Measurements from ENCODE around the gene TLX3.

TLX3 gene

DNA sequence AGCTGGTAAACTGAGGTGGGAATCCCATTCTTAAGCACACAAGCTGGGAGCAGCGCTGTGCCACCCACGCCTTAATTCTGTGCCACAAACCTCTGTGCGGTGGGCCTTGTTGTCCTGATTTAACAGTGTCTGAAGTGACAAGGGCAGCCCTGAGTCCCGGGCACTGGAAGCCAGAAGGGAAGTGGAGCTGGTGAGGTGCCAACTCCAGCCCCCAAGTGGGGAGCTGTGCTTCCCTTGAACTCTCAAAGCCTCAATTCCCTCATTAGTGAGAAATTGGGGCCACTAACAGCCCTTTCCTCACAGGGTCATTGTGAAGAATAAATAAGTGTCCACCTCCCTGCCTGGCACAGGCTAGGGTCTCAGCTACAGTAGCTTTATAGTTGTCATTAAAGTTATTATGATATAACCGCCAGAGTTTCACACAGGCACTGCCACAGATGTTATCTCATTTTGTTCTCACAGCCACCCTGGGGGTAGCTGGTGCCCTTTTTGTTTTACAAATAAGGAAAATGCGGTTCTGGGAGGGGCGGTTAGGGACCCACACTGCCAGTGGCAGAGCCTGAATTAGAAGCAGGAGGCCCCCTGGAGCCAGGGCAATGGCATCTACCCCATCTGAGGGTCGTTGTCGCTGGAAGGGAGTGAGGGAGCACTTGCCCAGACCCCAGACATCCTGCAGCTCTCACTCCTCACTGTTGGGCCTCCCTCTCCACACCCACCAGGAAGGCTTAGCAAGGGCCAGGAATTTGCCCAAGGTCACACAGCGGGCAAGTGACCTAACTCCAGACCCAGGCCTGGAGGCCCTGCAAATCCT lies 2.1 kb upstream of the TLX3 start:
- no peak for DNase-seq

DNA sequence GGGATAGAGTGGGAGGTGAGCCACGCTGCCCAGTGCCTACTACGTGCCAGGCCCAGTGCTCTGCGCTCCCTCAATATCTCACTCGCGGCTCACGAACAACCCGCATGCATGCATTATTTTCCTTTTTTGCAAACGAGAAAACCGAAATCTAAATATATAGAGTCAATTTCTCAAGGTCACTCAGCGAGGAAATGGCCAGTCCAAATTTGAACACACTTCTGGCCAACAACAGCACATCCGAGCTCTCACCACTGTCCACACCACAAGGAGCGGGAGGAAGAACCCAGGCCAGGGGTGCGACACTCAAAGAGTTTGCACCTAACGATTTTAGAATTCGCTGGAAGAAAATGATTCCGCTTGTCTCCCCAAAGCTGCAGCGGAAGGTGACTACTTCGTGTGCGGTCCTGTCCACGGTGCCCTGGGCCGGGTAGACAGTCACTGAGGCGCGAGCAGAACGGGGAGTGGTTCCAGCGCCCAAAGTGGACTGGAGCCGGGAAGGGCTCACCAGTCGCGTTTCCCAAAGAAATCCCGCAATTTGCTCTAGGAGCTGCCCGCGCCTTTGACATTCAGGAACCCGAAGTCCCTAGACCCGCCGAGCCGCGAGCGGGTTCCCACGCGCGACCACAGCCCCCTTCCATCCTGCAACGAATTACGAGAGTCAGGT lies 1.1 kb upstream of the TLX3 start:
- DNase-seq, result no peak

DNA sequence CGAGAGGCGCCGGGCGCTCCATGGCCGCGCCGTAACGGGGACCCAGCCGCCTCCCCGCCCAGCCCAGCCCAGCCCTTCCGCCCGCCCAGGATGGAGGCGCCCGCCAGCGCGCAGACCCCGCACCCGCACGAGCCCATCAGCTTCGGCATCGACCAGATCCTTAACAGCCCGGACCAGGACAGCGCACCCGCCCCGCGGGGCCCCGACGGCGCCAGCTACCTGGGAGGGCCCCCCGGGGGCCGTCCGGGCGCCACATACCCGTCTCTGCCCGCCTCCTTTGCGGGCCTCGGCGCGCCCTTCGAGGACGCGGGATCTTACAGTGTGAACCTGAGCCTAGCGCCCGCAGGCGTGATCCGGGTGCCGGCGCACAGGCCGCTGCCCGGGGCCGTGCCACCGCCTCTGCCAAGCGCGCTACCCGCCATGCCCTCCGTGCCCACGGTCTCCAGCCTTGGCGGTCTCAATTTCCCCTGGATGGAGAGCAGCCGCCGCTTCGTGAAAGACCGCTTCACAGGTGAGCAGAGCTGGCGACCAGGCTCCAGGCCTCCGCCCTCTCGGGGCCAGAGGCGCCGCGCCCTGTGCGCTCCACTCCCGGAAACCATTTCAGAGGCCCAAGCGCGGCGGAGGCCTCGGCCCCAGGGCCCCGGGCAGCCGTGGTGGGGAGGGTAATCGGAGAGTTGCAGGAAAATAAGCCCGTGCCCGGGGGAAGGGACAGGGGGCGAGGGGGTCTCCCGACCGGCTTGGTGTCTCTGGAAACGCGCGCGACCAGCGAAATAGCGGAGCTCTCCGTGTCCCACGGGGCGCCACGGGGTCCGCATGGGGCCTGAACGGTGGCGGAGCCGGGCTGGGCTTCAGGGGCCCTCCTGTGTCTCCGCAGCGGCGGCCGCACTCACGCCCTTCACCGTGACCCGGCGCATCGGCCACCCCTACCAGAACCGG lies 496 bp downstream of the TLX3 start:
- DNase-seq, result no peak

DNA sequence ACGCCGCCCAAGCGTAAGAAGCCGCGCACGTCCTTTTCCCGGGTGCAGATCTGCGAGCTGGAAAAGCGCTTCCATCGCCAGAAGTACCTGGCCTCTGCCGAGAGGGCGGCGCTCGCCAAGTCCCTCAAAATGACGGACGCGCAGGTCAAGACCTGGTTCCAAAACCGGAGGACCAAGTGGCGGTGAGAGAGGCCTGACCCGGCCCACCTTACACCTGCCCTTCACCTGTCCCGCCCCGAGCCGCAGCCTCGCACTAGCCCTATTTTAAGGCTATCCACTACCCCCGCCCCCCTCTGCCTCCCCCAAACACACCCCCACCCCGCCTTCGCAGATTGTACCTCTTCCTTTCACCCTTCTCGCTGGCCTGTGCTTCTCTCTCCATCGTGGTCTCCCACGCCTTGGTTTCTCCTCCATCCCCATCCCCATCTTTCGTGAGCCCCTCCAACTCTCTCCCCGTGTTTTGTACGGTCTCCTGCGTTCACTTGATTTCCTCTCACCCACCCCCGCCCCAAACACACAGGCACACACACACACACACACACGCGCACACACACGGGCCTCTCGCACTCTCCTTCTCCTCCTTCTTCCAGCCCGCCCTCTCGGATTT lies 1.3 kb downstream of the TLX3 start:
- no peak for DNase-seq

DNA sequence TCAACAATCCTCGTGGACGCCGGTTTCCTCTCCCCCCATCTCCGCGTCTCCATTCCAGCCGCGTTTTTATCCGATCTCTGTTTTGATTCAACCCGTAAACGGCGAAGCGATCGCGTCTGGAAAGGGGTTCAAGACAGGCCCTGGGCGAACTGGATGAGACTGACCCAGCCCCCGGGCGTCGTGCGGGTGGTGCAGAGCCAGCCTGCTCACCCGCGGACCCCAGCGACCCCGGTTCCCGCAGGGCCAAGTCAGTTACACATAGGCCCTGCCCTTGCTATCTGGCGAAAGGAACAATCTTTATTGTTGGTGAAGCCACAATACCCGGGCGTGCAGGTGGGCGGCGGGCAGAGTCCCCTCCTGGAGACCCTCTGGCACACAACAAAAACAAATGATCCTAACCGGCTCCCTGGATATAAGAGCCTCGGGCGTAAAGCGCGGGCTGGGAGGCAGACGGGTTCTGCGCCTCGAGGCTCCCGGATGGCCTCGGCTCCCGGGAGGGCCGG lies 1.8 kb downstream of the TLX3 start:
- DNase-seq, result no peak

DNA sequence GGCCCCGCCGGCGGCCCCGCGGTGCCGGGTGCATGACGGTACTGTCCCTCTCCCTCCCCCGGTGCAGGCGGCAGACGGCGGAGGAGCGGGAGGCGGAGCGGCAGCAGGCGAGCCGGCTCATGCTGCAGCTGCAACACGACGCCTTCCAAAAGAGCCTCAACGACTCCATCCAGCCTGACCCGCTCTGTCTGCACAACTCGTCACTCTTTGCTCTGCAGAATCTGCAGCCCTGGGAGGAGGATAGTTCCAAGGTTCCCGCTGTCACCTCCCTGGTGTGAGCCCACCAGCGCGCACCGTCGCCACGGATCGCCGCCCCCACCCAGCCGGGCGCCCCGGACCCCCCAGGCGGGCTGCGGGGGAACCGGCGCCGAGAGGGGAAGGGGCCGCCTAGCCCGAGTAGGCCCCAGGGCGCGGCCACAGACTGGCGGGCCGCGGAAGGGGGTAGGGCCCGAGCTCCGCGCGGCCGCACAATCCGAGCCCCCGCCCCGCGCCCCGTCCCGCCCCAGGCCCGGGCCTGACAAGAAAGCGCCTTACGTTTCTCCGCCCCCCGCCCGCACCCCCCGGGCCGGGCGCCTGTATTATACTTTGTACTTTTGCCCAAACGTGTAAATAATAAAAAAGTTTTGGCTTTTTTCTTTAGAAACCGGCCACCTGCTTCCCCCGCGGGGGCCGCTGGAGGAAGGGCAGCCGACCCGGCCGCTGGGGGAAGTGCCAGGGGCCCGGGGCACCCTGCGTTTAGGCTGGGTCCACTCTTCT lies 2.5 kb downstream of the TLX3 start:
- no peak for DNase-seq

DNA sequence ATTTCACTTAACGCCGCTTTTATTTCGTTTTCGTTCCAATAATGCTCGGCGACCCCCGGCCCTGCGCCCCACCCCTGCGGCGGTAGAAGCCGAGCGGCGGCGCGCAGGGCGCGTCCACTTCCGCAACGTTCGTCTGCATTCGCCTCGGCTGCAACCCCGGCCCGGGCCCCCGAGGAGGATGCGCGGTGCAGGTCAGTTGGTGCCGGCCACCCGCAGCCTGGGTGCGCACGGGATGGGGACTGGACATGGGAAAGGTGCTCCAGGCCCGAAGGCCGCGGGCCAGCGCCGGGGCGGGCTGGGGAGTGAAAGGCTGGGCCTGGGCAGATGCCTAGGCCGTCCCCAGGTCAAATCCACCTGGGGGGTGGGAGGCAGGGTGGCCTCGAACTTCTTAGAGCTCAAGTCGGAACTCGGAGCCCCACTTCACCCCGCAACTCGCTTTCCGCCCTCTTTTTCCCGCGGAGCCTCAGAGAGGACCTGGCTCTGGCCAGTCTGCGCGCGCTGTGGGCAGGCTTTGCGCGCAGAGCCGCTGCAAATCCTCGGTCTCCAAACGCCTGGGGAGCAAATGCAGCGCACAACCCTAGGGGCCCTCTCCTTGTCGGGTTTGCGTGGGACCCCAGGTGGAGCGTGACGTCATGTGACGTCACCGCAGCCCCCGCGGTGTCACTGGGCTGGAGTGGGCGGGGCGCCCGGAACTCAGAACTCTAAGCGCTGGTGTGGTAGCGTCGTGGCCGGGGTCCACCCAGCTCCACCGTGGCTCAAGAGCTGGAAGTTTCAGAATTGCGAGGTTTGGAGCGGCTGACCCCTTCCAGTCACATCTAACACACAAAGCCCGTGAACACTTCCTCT lies 3.3 kb downstream of the TLX3 start:
- no peak for DNase-seq

DNA sequence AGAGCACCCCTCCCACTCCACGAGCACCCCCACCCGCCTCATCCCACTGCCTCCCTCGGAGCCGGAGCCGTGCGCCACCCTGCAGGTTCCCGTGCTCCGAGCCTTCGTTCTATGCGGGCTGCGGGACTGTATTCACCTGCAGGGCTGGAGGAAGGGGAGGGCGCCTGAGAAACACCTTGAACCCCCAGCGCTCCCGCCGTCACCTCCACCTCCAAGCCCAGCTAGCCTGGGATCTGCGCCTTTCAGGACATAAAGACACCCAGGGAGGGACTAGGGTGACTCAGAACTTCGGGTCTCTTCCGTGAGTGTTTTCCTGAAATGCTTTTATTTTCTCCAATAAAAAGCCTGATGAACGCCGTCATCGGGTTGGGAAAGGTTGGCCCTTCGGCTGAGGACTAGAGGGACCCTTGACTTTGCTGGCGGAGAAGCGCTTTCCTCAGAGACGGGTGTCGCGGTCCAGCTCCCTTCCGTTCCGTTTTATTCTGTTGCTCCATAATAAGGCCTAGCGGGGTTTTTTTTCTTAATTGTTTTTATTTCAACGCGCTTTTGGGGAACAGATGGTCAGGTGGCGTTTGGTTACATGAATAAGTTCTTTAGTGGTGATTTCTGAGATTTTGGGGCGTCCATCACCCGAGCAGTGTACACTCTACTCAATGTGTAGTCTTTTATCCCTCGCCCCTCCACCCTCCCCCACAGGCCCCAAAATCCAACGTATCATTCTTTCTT lies 4.6 kb downstream of the TLX3 start:
- DNase-seq, result no peak

DNA sequence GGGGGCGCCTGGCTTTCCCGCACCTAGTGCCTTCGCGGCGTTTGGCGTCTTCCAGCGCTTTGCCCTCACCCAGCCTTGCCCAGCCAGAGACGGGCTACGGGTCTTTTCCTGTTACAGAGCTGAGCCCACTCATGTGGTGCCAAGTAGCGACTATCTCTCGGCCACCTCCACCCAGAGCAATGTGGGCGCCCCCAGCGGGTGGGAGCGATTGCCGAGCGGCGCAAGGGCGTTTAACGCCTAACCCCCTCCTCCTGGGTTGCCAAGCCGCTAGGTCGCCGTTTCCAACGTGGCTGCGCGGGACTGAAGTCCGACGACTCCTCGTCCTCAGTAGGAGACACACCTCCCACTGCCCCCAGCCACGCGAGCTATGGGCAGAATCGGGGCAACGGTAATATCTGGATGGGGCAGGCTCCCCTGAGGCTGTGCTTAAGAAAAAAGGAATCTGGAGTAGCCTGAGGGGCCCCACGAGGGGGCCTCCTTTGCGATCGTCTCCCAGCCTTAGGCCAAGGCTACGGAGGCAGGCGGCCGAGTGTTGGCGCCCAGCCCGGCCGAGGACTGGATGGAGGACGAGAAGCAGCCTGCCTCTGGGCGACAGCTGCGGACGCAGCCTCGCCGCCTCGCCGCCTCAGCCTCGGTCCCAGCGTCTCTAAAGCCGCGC lies 5.8 kb downstream of the TLX3 start:
- no peak for DNase-seq

DNA sequence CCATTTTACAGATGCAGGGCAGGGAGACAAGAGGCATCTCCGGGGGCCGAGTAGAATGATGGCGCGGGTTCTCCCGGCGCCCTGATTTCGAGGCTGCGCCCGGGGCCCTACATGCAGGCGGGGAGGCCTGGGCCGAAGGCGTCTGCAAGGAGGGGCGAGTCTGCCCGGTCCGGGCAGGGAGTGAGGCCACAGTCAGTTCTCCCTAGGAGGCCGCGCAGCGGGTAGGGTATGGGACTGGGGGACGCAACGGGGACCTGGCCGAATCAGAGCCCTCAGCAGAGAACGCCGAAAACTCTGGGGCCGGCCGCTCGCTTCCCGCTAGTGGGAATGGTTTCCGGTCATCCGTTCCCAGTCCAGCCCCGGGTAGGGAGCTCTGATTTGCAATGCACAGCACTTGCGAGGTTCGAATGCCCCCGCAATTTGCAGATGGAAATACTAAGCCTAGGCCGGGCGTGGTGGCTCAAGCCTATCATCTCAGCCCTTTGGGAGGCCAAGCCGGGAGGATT lies 6.4 kb downstream of the TLX3 start:
- DNase-seq, result no peak

DNA sequence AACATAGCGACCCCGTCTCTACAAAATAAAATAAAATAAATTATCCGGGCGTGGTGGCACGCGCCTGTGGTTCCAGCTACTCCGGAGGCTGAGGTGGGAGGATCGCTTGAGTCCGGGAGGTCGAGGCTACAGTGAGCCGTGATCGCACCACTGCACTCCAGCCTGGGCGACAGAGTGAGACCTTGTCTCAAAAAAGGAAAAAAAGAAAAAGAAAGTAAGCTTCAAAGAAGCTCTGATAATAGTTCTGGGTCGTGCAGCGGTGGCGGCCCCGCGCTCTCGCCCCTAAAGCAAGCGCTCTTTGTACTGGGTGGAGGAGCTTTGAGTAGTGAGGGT lies 6.8 kb downstream of the TLX3 start:
- DNase-seq, result no peak

DNA sequence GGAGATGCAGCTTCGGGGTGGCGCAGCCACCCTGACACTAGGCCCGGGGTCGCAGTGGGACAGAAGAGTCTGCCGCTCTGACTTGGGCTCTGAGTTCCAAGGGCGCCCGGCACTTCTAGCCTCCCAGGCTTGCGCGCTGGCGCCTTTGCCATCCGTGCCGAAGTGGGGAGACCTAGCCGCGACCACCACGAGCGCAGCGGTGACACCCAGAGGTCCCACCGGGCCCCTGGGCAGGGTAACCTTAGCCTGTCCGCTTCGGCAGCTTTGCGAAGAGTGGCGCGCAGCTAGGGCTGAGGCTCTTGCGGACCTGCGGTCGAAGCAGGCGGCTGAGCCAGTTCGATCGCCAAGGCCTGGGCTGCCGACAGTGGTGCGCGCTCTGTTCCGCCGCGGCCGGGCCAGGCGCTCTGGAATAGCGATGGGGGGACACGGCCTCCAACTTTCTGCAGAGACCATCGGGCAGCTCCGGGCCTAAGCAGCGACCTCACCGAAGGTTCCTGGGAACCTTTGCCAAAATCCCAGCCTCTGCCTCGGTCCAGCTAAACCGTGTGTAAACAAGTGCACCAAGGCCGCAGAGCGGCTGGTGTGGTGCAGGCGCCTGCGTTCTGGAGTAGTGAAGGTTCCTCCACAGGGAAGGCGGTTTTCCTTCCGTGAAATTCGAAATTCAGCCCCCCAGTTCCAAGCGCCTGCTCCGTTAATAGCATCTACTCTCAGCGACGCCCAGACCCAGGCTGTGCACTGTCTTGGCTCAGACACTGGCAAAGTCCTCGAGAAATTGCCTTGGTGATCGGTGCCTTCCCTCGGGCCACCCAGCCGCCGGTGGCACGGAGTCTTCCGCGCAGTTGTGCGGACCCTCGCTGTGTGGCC lies 7.4 kb downstream of the TLX3 start:
- DNase-seq, result no peak

DNA sequence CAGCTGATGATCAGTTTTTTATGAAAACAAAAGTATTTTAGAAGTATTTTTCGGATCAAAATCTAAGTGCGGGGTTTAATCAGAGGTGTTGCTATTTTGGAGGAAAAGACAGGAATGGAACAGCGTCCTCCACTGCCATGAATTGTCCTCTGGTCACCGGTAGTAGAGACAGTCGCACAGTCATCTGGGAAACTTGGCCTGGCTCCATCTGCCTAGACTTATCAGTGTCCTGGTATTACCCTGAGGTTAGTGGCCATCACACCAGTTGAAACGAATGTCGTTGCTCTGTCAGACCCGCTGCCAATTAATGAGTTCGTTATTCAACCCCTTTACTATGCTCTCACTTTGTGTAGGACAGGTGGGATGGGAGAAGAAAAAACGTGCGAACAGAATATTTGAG lies 8.2 kb downstream of the TLX3 start:
- DNase-seq, result no peak

DNA sequence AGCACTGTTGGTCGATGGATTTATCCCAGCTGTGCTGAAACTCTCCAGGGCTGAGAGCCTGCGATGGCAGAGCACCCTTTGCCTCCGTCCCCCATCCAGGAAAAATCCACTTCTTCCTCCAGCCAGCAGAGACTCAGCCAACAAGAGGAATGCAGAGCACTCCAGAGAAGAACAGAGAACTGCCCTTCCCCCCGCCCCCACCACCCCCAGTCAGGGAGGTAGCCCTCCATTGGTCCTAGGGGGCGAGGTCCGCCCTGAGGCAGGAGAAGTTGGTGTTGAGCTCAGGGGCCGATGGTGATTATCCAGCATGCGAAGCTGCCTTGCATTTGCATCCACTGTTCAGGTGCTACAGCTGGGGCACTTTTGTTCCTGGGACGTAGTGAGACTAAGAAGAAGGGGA lies 9.0 kb downstream of the TLX3 start:
- no peak for DNase-seq

DNA sequence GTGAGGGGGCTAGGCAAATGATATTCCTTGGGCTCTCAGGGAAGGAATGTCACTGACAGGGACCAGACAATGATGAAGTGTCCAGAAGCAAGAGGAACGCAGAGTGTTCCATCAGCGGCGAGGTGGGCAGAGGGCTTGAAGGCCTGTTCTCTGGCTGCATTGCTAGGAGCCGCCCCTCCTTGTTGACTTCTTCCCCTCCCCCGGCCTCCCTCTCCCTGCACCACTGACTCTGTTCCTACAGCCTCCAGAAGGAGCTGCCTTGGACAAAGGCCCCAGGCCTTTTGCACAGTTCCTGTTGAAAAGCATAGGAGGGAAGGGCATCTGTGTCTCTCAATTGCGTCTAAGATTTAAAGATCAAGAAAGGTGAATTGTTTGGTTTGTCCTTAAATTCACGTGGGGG lies 12.4 kb downstream of the TLX3 start:
- DNase-seq, result no peak

DNA sequence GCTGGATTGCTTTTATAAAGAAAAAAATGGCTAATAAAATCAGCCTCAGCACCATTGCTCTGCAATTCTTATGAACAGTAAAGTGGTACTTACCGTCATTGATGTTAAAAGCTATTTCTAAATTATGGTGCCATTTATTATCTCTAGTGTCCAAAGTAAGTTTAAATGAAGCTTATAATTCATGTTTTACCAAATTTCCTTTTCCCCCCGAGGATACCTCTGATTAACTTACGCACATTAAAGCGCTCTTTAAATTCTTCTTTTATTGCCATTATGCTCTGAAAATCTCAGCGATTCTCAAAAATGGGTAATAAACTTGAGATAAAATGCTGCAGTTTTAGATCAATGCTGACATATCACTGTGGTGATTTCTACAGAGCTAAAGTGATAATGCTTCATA lies 13.5 kb downstream of the TLX3 start:
- DNase-seq, result no peak

DNA sequence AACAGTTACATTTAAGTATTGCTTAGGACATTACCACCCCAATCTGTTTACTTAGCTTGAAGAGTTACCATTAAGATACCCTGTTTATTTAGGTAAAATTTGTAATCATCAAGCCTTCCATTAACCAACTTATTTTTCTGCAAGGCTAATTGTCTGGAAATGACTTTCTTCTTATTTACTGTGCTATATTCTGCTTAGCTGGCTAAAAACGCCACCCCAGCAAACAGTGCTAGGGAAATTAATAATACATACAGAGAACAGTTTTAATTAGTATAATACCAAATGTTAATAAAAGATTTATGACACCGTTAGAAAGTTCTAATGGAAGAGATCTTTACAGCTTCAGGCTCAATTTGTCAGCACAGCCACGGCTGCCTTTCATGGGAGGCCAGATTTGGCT lies 14.0 kb downstream of the TLX3 start:
- no peak for DNase-seq

DNA sequence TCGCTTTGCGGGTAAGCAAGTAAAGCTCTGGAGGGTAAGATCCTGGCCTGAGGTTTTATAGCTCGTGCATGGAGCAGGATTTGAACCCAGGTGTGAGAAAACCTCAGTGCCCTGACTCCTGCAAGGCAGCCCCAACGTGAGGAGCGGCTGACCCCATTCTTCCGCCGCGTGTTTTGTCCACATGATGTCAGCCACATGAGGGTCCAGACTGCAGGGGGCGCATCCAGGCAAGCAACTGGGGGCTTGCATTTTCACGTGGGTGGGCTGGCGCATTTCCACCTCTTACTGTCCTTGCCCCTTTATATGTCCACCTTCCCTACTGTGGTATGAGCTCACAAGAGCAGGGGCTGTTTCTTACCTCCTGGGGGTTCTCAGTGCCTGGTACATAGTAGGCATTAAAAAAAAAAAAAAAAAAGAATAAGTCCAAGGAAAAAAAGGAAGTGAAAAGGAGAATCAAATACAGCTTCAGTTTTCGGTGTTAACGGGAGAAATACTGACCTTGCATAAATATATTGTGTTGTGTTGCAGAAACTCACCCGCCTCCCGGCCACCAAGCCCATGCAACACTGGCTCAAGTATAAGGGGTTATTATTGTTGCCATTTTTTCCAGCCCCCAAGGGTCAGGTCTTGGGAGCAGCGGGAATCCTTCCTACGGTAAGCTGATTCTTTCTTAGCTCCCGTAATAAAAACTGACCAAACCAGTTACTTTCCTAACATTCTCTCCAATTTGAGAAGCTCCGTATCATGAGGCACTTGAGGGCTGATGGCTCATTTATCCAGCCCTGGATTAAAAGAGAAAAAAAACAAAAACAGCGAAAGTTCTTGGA lies 15.0 kb downstream of the TLX3 start:
- no peak for DNase-seq

All from NCI-H2227 treated with DMSO at 0.1 percent for 48 hours (cell line).